Measurements from ENCODE around the gene HSD11B1.

Gene HSD11B1

GRCh38 chr1:209704584-209704983 is at the start of gene HSD11B1:
Gene HSD11B1, plus strand, starts transcription at chr1:209704846. Its CDS starts 97 bp downstream, at chr1:209704943.
- H3K4me3 Mint-ChIP-seq = no peak within 1 kb of the TSS
- no peak within 1 kb of the TSS for H3K27ac Mint-ChIP-seq
- H3K9me3 Mint-ChIP-seq = no peaks in the 10 kb centered on the region
- no peak for TF ChIP-seq CTCF (IDR thresholded peaks at IDR 0.05; ENCODE audit: unreplicated experiment in 3 of 3)
- no peaks in the 10 kb centered on the region for H3K36me3 Mint-ChIP-seq (ENCODE audit: low read depth)
- H3K4me1 Mint-ChIP-seq = peaks cover 18% of the 10 kb centered on the region
- peaks cover 8% of the 10 kb centered on the region for H3K27me3 Mint-ChIP-seq (ENCODE audit: low read depth)

DNA sequence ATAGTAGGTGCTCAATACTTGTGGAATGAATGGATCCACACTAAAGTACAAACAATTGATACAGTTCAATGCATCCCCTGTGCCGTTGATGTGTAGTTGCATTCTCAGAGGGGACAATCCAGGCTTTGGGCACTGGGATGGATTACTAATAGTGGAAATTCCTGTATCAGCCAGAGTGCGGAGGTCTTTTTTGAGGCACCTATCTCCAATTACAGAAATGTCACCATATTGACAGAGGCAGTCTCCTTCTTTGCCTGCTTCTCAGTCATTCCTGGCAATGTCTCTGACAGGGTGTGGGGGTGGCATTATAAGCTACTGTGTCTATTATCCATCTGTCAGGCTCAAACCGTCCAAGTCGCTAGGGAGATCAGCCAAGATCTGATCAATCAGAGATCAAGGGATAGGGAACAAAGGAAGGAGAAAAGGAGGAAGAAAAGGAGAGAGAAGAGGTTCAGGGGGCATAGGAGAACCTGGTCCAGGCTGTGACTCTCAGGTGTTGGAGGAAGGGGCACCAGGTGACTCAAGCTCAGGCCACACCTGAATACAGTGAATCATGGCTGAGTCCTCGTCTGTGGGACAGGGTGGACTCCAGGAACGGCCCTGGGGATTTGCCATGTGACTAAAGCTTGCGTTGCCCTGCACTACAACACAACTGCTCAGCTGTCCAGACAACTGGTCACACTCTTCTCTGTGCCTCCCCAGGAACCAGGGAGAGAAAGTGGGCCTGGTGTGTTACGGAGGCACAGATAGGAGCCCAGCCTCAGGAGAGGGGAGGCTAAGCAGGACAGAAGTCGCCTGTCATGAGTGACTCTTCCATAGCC is 49.0 kb upstream of the HSD11B1 start:
- H3K9me3 Mint-ChIP-seq = no peaks in the 10 kb centered on the region
- TF ChIP-seq CTCF (IDR thresholded peaks at IDR 0.05; ENCODE audit: unreplicated experiment in 3 of 3) = no peak
- no peak overlapping the region for H3K4me3 Mint-ChIP-seq
- H3K36me3 Mint-ChIP-seq (ENCODE audit: low read depth) = no peaks in the 10 kb centered on the region
- H3K27me3 Mint-ChIP-seq (ENCODE audit: low read depth) = peaks cover 7% of the 10 kb centered on the region
- H3K27ac Mint-ChIP-seq = peak overlapping the region in 1 of 3 experiments; percentile 90
- H3K4me1 Mint-ChIP-seq = peaks cover 65% of the 10 kb centered on the region

DNA sequence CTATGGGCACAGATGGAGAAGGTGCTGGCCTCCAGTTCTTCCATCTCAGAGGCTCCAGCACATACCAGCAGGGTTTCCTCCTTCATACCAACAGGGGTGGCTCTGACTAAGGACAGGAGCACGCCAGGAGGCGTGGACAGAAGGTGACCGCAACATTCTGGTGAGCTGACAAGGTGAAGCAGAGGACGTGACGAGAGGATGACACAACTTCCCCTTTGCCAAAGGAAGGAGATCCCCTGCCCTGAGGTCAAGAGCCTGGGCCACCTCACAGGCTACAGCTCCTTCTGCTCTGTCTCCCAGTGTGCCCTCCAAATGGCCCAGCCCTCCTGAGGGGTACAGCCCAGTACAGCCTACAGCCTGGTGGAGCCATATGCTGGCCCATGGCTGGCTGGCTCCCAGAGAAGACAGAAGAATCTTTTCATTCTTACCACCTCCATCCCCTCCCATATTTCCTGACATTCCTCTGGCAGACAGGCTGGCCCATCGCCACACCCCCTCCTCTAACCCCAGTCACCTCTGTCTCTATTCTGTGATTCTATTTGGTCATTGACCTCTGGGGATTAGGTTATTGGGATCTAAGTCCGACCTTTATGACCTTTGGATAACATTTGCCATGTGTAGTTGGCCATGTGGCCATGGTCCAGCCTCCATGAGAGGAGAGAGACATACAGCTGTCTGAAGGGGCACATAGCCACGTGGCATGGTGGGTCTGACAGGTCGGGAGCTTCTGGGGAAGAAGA is 47.3 kb upstream of the HSD11B1 start:
- Mint-ChIP-seq H3K27ac (peak overlapping the region in 1 of 3 experiments; percentile 25), H3K4me1 (peaks cover 66% of the 10 kb centered on the region), H3K9me3 (no peaks in the 10 kb centered on the region), H3K27me3 (ENCODE audit: low read depth) (peaks cover 3% of the 10 kb centered on the region), H3K4me3 (no peak overlapping the region), H3K36me3 (ENCODE audit: low read depth) (no peaks in the 10 kb centered on the region)
- no peak for TF ChIP-seq CTCF (IDR thresholded peaks at IDR 0.05; ENCODE audit: unreplicated experiment in 3 of 3)

GRCh38 chr1:209657918-209658317 is 46.7 kb upstream of the HSD11B1 start:
- H3K36me3 Mint-ChIP-seq (ENCODE audit: low read depth) = no peaks in the 10 kb centered on the region
- no peak for TF ChIP-seq CTCF (IDR thresholded peaks at IDR 0.05; ENCODE audit: unreplicated experiment in 3 of 3)

GRCh38 chr1:209659909-209660308 is 44.7 kb upstream of the HSD11B1 start:
- peak overlapping the region; percentile 15 to 54 (median 29) for H3K27ac Mint-ChIP-seq
- TF ChIP-seq CTCF (IDR thresholded peaks at IDR 0.05; ENCODE audit: unreplicated experiment in 3 of 3) = no peak
- H3K9me3 Mint-ChIP-seq = no peaks in the 10 kb centered on the region
- no peaks in the 10 kb centered on the region for H3K36me3 Mint-ChIP-seq (ENCODE audit: low read depth)
- H3K27me3 Mint-ChIP-seq (ENCODE audit: low read depth) = peaks cover 3% of the 10 kb centered on the region
- H3K4me3 Mint-ChIP-seq = no peak overlapping the region
- H3K4me1 Mint-ChIP-seq = peaks cover 41% of the 10 kb centered on the region

More at GRCh38 chr1:209657918-209658317, 46.7 kb upstream of the HSD11B1 start:
- H3K27ac Mint-ChIP-seq = peak overlapping the region in 1 of 3 experiments; percentile 25
- peaks cover 3% of the 10 kb centered on the region for H3K27me3 Mint-ChIP-seq (ENCODE audit: low read depth)
- peaks cover 60% of the 10 kb centered on the region for H3K4me1 Mint-ChIP-seq
- H3K9me3 Mint-ChIP-seq = no peaks in the 10 kb centered on the region
- no peak overlapping the region for H3K4me3 Mint-ChIP-seq
